Heart left ventricle (tissue), 16 donors: ENCODE data around the gene CDH6. TPM values are rescaled to one million over a fixed set of nuclear protein-coding genes. Genes with fewer than 3 reads are reported as not detected.

Source experiments
- ATAC-seq, 4 donors: fragments of 200-7000 bp; cut with Tn5 transposase; one replicate each; pipeline ENCODE4 v1.9.1; 2020 to 2022; ENCODE audit warnings: moderate library complexity in 4 of 4, mild to moderate bottlenecking in 3 of 4, moderate number of reproducible peaks in 1 of 4
- DNase-seq, 5 donors: peaks; one replicate each; pipeline ENCODE4 v3.0.0-alpha.2; 2020
- H3K27ac ChIP-seq, 12 donors: fragments of 200-600 bp; sonication (generic) in 4 of 12; one replicate each; pipeline versions ENCODE4 v1.5.0 to v1.8.0; 2016 to 2022; ENCODE audit warnings: mild to moderate bottlenecking in 2 of 12
- H3K27me3 ChIP-seq, 9 donors: fragments of 200-600 bp; sonication (generic) in 2 of 9; one replicate each; pipeline versions ENCODE4 v1.5.1 to v1.8.0; 2016 to 2022; ENCODE audit warnings: mild to moderate bottlenecking in 3 of 9
- H3K36me3 ChIP-seq, 9 donors: fragments of 200-600 bp; sonication (generic) in 2 of 9; one replicate each; pipeline versions ENCODE4 v1.5.0 to v1.8.0; 2018 to 2022; ENCODE audit warnings: mild to moderate bottlenecking in 2 of 9
- H3K4me1 ChIP-seq, 12 donors: fragments of 200-600 bp; sonication (generic) in 4 of 12; one replicate each; pipeline versions ENCODE4 v1.5.0 to v1.8.0; 2016 to 2022; ENCODE audit warnings: mild to moderate bottlenecking in 3 of 12
- H3K4me3 ChIP-seq, 12 donors: fragments of 200-600 bp; sonication (generic) in 4 of 12; one replicate each; pipeline versions ENCODE4 v1.5.0 to v1.8.0; 2017 to 2022; ENCODE audit warnings: mild to moderate bottlenecking in 9 of 12, moderate library complexity in 4 of 12
- H3K9me3 ChIP-seq, 12 donors: fragments of 200-600 bp; sonication (generic) in 4 of 12; one replicate each; pipeline versions ENCODE4 v1.5.0 to v1.8.0; 2016 to 2022; ENCODE audit warnings: mild to moderate bottlenecking in 1 of 12
- POLR2A ChIP-seq, 2 donors: fragments of 450-650 bp; IDR thresholded peaks; one replicate each; pipeline ENCODE4 v1.6.1; 2017; ENCODE audit warnings: antibody characterized with exemption in 2 of 2, mild to moderate bottlenecking in 2 of 2, moderate library complexity in 2 of 2
- WGBS, 4 donors: extraction: QIAGEN DNeasy Blood & Tissue Kit in 2 of 4; methylation state at CpG; one replicate each; pipeline versions ENCODE4 v1.1.5 to v1.1.7; 2013 to 2018; 5-methylcytosine and 5-hydroxymethylcytosine counted together
- intact Hi-C, 10 donors: fragments of 100-400 bp; cut with DNase I; formaldehyde crosslinking; loops; one replicate each; pipeline versions ENCODE4 v1.11.1 to v1.14.2; 2022
- polyA plus RNA-seq, 2 donors: library from polyadenylated mRNA; stranded (reverse); fragments of 200-250 nt; gene quantifications; one replicate each; pipeline ENCODE4 v1.2.3, GENCODE V29; 2013
- total RNA-seq, 9 donors: library from RNA; depleted of rRNA in 2 of 9; stranded (reverse); fragments of >200 nt in 2 of 9; fragmentation: NEBNext Ultra II Directional in 3 of 9; extraction: Animal tissue kit (Norgen Biotek cat#: 25700) in 3 of 9; gene quantifications; one replicate each; pipeline versions ENCODE4 v1.1.0 to v1.2.4, GENCODE V29; 2016 to 2023
- TF ChIP-seq, protein P1 (sequence below), 12 donors: fragments of 200-600 bp; sonication (generic) in 4 of 12; IDR thresholded peaks; one replicate each; pipeline versions ENCODE4 v1.5.0 to v1.8.0; 2018 to 2022; ENCODE audit warnings: antibody characterized with exemption in 12 of 12, mild to moderate bottlenecking in 5 of 12
- donor health status: ischemic (EF 13 %, LVEDD 7.1; RV severe dilation, severe dysfunction).
- donor health status: healthy with polysubstance abuse.
- donor health status: DM: no; HTN: yes; CAD: no.
- donor health status: DM: no; HTN: no; CAD: no.
- donor health status: ischemic (EF 25% LVEDD 6.9; RV normal size, moderate dysfunction).
- donor health status: ischemic (EF 25% LVEDD 5.7; RV mildly dilated, moderate dysfunction).
- donor health status: healthy.
- donor health status: DM: yes; HTN: yes; CAD: no.
- donor health status: ischemic (EF 35%, LVEDD 5.7; RV mildly dilated, moderate dysfunction).
- donor health status: nonischemic (EF 11% LVEDD 7.7; RV severe dilation, severe dysfunction).
- donor health status: DM: yes; HTN: yes; CAD: no.
- donor health status: PGD.
- donor health status: ischemic (EF 29% LVEDD 5.4; RV normal size, mild dysfunction).
- donor health status: nonischemic (EF 23%, LVEDD 6.1; RV moderate dilation, normal function).

The CDH6 gene
- total and polyA plus RNA-seq, 11 donors: 0.83 to 5.4 (median 3.1) TPM

DNA sequence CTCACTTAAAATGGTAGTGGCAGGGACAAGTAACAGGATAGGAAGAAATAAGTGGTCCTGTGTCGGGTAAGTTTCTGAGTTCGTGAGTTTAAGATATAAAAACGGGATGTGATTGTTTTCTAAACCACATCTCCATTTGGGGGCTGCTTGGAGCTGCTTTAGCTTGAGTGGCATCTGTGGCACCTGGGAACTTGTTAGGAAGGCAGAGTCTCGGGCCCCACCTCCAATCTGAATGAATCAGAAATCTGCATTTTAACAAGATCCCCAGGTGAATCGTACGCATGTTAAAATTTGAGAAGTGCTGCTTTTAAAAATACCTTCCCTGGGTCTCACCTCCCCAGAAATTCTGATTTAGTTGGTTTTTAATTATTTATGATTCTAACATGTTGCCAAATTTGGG is 78.1 kb downstream of the CDH6 start:
- no peaks in the 10 kb centered on the region for H3K9me3 ChIP-seq
- H3K27me3 ChIP-seq: peaks cover 0 to 9% (median 0%) of the 10 kb centered on the region in 9 donors
- ATAC-seq (no peak), DNase-seq (no peak)
- WGBS, 4 donors: 81 to 85% (median 83%) methylated on average over 6 of the region's 6 CpGs
- peaks cover 0 to 3% (median 0%) of the 10 kb centered on the region in 12 donors for H3K4me1 ChIP-seq
- no peak overlapping the region for H3K4me3 ChIP-seq
- no peak overlapping the region for H3K27ac ChIP-seq
- TF ChIP-seq, protein P1, sequence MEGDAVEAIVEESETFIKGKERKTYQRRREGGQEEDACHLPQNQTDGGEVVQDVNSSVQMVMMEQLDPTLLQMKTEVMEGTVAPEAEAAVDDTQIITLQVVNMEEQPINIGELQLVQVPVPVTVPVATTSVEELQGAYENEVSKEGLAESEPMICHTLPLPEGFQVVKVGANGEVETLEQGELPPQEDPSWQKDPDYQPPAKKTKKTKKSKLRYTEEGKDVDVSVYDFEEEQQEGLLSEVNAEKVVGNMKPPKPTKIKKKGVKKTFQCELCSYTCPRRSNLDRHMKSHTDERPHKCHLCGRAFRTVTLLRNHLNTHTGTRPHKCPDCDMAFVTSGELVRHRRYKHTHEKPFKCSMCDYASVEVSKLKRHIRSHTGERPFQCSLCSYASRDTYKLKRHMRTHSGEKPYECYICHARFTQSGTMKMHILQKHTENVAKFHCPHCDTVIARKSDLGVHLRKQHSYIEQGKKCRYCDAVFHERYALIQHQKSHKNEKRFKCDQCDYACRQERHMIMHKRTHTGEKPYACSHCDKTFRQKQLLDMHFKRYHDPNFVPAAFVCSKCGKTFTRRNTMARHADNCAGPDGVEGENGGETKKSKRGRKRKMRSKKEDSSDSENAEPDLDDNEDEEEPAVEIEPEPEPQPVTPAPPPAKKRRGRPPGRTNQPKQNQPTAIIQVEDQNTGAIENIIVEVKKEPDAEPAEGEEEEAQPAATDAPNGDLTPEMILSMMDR (IDR thresholded peaks at IDR 0.05): no peak
- no peak for TF ChIP-seq POLR2A (IDR thresholded peaks at IDR 0.05)
- intact Hi-C loops: loop anchor here in 1 of 10 donors (10.0 kb wide), 1 partner anchor 877 kb away; no protein-coding TSS in a partner anchor
- no peaks in the 10 kb centered on the region for H3K36me3 ChIP-seq

DNA sequence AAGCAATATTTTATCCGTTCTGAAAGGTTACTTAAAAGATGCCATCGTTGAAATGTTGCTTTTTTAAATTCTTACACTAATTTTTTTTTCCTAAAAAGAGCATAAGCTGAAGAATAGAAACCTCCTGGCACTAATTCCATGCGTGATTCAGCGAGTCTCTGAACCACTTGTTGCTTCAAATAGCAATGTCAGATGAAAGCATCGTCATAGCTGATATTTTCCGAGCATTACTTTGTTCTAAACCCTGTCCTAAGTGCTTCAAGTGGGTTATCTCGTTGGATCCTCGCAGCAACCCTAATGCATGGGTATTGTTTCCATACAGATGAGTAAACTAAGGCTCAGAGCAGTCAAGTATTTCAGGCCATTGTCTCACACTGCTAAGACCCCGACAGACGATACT is 79.7 kb downstream of the CDH6 start:
- ATAC-seq: peak in 2 of 4 donors; percentile 53 to 71
- H3K27ac ChIP-seq: no peak overlapping the region

DNA sequence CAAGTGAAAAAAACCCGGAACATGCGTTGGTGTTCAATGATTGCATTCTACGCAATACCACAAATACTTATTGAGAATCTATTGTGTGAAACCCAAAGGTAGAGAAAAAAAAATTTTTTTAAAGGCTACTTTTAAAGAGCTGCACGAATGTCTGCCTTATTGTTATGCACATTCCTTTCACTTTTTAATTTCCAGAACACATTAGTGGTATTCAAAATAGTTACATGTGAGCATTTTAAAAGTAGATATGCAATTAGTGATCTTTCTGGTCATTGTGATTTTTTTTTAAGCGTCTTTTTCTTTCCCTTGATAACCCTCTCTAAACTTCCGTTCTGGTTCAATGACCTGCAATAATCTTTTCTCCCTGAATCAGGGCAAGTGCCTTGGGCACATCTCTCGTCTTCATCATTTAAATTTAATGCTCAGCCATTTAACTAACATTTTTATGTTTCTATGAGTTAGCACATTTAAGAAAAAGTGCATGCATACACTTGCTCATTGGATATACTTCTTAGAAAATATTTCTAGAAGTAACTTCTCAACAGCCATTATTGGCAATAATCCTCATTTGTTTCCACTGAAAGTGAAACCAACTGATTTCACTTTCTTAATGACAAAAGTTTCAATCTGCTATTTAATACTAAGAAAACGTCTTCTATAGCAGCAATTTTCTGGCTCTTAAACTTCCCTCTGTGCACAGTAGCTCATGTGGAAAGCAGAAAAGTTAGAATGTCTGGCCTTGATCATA is 80.3 kb downstream of the CDH6 start:
- H3K4me3 ChIP-seq: peak overlapping the region in 10 of 12 donors; percentile 0 to 54 (median 26)
- TF ChIP-seq, protein P1 (IDR thresholded peaks at IDR 0.05): no peak
- no peak for TF ChIP-seq POLR2A (IDR thresholded peaks at IDR 0.05)
- H3K4me1 ChIP-seq: peaks cover 0 to 3% (median 0%) of the 10 kb centered on the region in 12 donors
- no peaks in the 10 kb centered on the region for H3K9me3 ChIP-seq
- H3K27me3 ChIP-seq: peaks cover 0 to 3% (median 0%) of the 10 kb centered on the region in 9 donors
- H3K27ac ChIP-seq: peak overlapping the region in 4 of 12 donors; percentile 16 to 27 (median 25)
- ATAC-seq: no peak
- DNase-seq: no peak
- intact Hi-C loops: loop anchor here in 1 of 10 donors (10.0 kb wide), 1 partner anchor 879 kb away; no protein-coding TSS in a partner anchor
- WGBS, 4 donors: 58 to 69% (median 65%) methylated on average over 8 of the region's 8 CpGs
- no peaks in the 10 kb centered on the region for H3K36me3 ChIP-seq

More for the DNA sequence above, 79.7 kb downstream of the CDH6 start:
- no peaks in the 10 kb centered on the region for H3K36me3 ChIP-seq
- DNase-seq: no peak
- H3K4me1 ChIP-seq: peaks cover 0 to 3% (median 0%) of the 10 kb centered on the region in 12 donors
- intact Hi-C loops: loop anchor here in 1 of 10 donors (10.0 kb wide), 1 partner anchor 878 kb away; no protein-coding TSS in a partner anchor
- H3K27me3 ChIP-seq: peaks cover 0 to 5% (median 0%) of the 10 kb centered on the region in 9 donors
- WGBS, 4 donors: 49 to 63% (median 54%) methylated on average over 10 of the region's 10 CpGs
- H3K4me3 ChIP-seq: peak overlapping the region in 3 of 12 donors; percentile 29 to 54 (median 35)
- TF ChIP-seq POLR2A (IDR thresholded peaks at IDR 0.05): no peak
- TF ChIP-seq, protein P1 (IDR thresholded peaks at IDR 0.05): no peak
- H3K9me3 ChIP-seq: no peaks in the 10 kb centered on the region

DNA sequence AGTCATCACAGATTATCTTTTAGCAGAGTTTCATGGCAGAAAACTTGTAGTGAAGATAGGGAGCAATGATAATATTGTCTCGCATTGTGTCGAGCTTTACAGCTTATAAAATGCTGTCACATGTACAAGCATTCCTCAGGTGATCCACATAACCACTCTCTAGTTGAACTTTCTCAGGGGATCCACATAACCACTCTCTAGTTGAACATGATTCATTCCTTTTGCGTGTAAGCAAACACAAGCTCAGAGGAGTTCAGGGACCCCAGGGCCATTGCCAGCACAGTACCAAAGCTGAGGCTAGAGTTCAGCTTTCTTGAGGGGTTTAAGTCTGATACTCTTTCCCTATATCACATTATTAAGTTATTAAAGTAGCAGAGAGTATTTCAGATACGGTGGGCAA is 86.7 kb downstream of the CDH6 start:
- Histone ChIP-seq H3K4me1 (no peaks in the 10 kb centered on the region), H3K9me3 (no peaks in the 10 kb centered on the region), H3K27me3 (no peaks in the 10 kb centered on the region), H3K27ac (no peak overlapping the region), H3K4me3 (no peak overlapping the region), H3K36me3 (no peaks in the 10 kb centered on the region)
- WGBS, 4 donors: 62 to 75% (median 71%) methylated on average over 4 of the region's 4 CpGs
- TF ChIP-seq POLR2A (IDR thresholded peaks at IDR 0.05): no peak
- TF ChIP-seq, protein P1 (IDR thresholded peaks at IDR 0.05): no peak
- no peak for DNase-seq
- intact Hi-C loops: no loop called here
- no peak for ATAC-seq
